Naive thymus-derived CD4-positive, alpha-beta T cell (primary cell): ENCODE data around the gene DCBLD1. TPM values are rescaled to one million over a fixed set of nuclear protein-coding genes. Genes with fewer than 3 reads are reported as not detected.
"Not testable (repeated sequence)": the region's sequence is repeated elsewhere in the genome, so short reads cannot be mapped to it uniquely, and the experiment has no call there.

Experiments
- ATAC-seq: fragments of 150-1000 bp; cut with Tn5 transposase; 2 replicates; pipeline ENCODE4 v1.10.0; 2021; ENCODE audit warnings: mild to moderate bottlenecking, moderate library complexity
- CTCF ChIA-PET: fragments of 350-600 bp; sonication (Branson Sonifier 250); formaldehyde crosslinking; loops from one replicate; lab custom pipeline; 2021; ENCODE audit warnings: antibody characterized with exemption; lab: Charles Lee
- POLR2A ChIA-PET: fragments of 350-600 bp; sonication (Branson Sonifier 250); formaldehyde crosslinking; loops from one replicate; lab custom pipeline; 2021; ENCODE audit warnings: antibody characterized with exemption, inconsistent platforms; lab: Charles Lee
- DNase-seq, 9 donors: peaks; one replicate each; pipeline versions ENCODE4 v3.0.0 to v3.0.0-alpha.2; 2020 to 2022; ENCODE audit warnings: mixed read lengths in 1 of 9
- H3K27ac ChIP-seq: one replicate; pipeline ENCODE4 v1.7.0; 2013; ENCODE audit warnings: mild to moderate bottlenecking, low read depth, low read length, moderate library complexity
- H3K27me3 ChIP-seq, 2 donors: one replicate each; pipeline ENCODE4 v1.7.0; 2013; ENCODE audit warnings: low read length in 2 of 2, mild to moderate bottlenecking in 2 of 2, moderate library complexity in 2 of 2; ENCODE audit not compliant: control insufficient read depth in 2 of 2, insufficient read depth in 2 of 2
- H3K36me3 ChIP-seq, 3 experiments: 1 replicate in 2 of 3; 2 replicates in 1 of 3; pipeline ENCODE4 v1.7.0; 2013; ENCODE audit warnings: low read length in 3 of 3, mild to moderate bottlenecking in 3 of 3, moderate library complexity in 1 of 3; ENCODE audit not compliant: insufficient read depth in 3 of 3, control insufficient read depth in 2 of 3
- H3K4me1 ChIP-seq, 2 donors: one replicate each; pipeline ENCODE4 v1.7.0; 2013; ENCODE audit warnings: low read length in 2 of 2, mild to moderate bottlenecking in 2 of 2, moderate library complexity in 1 of 2; ENCODE audit not compliant: control insufficient read depth in 2 of 2, insufficient read depth in 2 of 2
- H3K4me3 ChIP-seq: 2 replicates; pipeline ENCODE4 v1.7.0; 2013; ENCODE audit warnings: mild to moderate bottlenecking, low read length
- H3K9me3 ChIP-seq, 3 experiments: 1 replicate in 2 of 3; 2 replicates in 1 of 3; pipeline ENCODE4 v1.7.0; 2013; ENCODE audit warnings: low read length in 3 of 3; ENCODE audit not compliant: control insufficient read depth in 2 of 3
- H3K27ac Mint-ChIP-seq, 9 donors: one replicate each; pipeline ENCODE4 v1.8.0; 2020 to 2022; ENCODE audit warnings: mixed read lengths in 9 of 9, mild to moderate bottlenecking in 8 of 9, moderate library complexity in 5 of 9, inconsistent platforms in 2 of 9
- H3K27me3 Mint-ChIP-seq, 5 donors: one replicate each; pipeline ENCODE4 v1.8.0; 2021 to 2022; ENCODE audit warnings: mixed read lengths in 5 of 5, mild to moderate bottlenecking in 1 of 5
- H3K36me3 Mint-ChIP-seq, 5 donors: one replicate each; pipeline ENCODE4 v1.8.0; 2020 to 2022; ENCODE audit warnings: mixed read lengths in 5 of 5, mild to moderate bottlenecking in 3 of 5, inconsistent platforms in 1 of 5
- H3K4me1 Mint-ChIP-seq, 7 donors: one replicate each; pipeline ENCODE4 v1.8.0; 2020 to 2022; ENCODE audit warnings: mixed read lengths in 7 of 7, mild to moderate bottlenecking in 3 of 7, inconsistent platforms in 1 of 7
- H3K4me3 Mint-ChIP-seq, 10 donors: one replicate each; pipeline ENCODE4 v1.8.0; 2020 to 2022; ENCODE audit warnings: mild to moderate bottlenecking in 10 of 10, mixed read lengths in 10 of 10, moderate library complexity in 6 of 10, inconsistent platforms in 2 of 10
- H3K9me3 Mint-ChIP-seq, 11 donors: one replicate each; pipeline ENCODE4 v1.8.0; 2020 to 2022; ENCODE audit warnings: mixed read lengths in 11 of 11, mild to moderate bottlenecking in 4 of 11, inconsistent platforms in 1 of 11, moderate library complexity in 1 of 11
- intact Hi-C, 2 donors: fragments of 100-400 bp; cut with micrococcal nuclease; formaldehyde crosslinking; loops; one replicate each; pipeline ENCODE4 v1.15.1; 2023
- polyA plus RNA-seq, 2 donors: library from polyadenylated mRNA; unstranded; fragments of 300-500 nt; fragmentation: Illumina TruSeq; gene quantifications; one replicate each; pipeline ENCODE4 v1.2.3, GENCODE V29; 2021
- total RNA-seq, 6 experiments: library from RNA in 5 of 6; stranded (reverse) in 5 of 6; gene quantifications; 1 replicate in 5 of 6; 2 replicates in 1 of 6; pipeline ENCODE4 v1.2.3 and lab custom pipeline; 2021 to 2026

DCBLD1 gene
- total and polyA plus RNA-seq, 7 experiments from 2014 or later = 1.2 to 7.6 (median 4.4) TPM

GRCh38 chr6:117459204-117459944 lies 23.1 kb upstream of the DCBLD1 start:
- no peaks in the 10 kb centered on the region for H3K36me3 Mint-ChIP-seq
- no peak overlapping the region for H3K4me3 ChIP-seq
- peaks cover 0 to 38% (median 5%) of the 10 kb centered on the region in 5 donors for H3K27me3 Mint-ChIP-seq
- no peaks in the 10 kb centered on the region for H3K9me3 ChIP-seq
- no peak overlapping the region for H3K4me3 Mint-ChIP-seq
- ATAC-seq (no peak), DNase-seq (no peak)
- peaks cover 0 to 15% (median 0%) of the 10 kb centered on the region in 7 donors for H3K4me1 Mint-ChIP-seq
- intact Hi-C loops = no loop called here
- no peak overlapping the region for H3K27ac Mint-ChIP-seq
- H3K27ac ChIP-seq = no peak overlapping the region
- CTCF ChIA-PET = interaction anchor here (1.3 kb wide), 1 partner anchor 9 kb away, joined by 4 read pairs; no protein-coding TSS in a partner anchor
- H3K36me3 ChIP-seq = no peaks in the 10 kb centered on the region
- H3K4me1 ChIP-seq = no peaks in the 10 kb centered on the region
- H3K27me3 ChIP-seq = no peaks in the 10 kb centered on the region
- H3K9me3 Mint-ChIP-seq = no peaks in the 10 kb centered on the region
- POLR2A ChIA-PET = no interaction called here

GRCh38 chr6:117463762-117464665 lies 18.5 kb upstream of the DCBLD1 start:
- peak overlapping the region in 1 of 10 donors; percentile 21 for H3K4me3 Mint-ChIP-seq
- H3K27me3 ChIP-seq = no peaks in the 10 kb centered on the region

GRCh38 chr6:117464700-117465099 lies 17.8 kb upstream of the DCBLD1 start:
- intact Hi-C loops = no loop called here
- H3K27ac ChIP-seq = no peak overlapping the region
- H3K36me3 Mint-ChIP-seq = no peaks in the 10 kb centered on the region
- no peaks in the 10 kb centered on the region for H3K27me3 ChIP-seq
- no peaks in the 10 kb centered on the region for H3K9me3 ChIP-seq
- no peaks in the 10 kb centered on the region for H3K9me3 Mint-ChIP-seq
- H3K27me3 Mint-ChIP-seq = peaks cover 4 to 34% (median 5%) of the 10 kb centered on the region in 5 donors
- ChIA-PET POLR2A (interaction anchor here (0.8 kb wide), 1 partner anchor 17 kb away, joined by 3 read pairs; no protein-coding TSS in a partner anchor), CTCF (no interaction called here)
- no peak overlapping the region for H3K27ac Mint-ChIP-seq
- H3K4me1 Mint-ChIP-seq = peaks cover 0 to 22% (median 0%) of the 10 kb centered on the region in 7 donors
- DNase-seq = no peak
- H3K36me3 ChIP-seq = no peaks in the 10 kb centered on the region
- no peak overlapping the region for H3K4me3 Mint-ChIP-seq
- peaks cover 0 to 7% of the 10 kb centered on the region in 2 donors for H3K4me1 ChIP-seq
- no peak overlapping the region for H3K4me3 ChIP-seq
- no peak for ATAC-seq

More at GRCh38 chr6:117463762-117464665, 18.5 kb upstream of the DCBLD1 start:
- intact Hi-C loops = no loop called here
- H3K4me1 Mint-ChIP-seq = peaks cover 0 to 19% (median 0%) of the 10 kb centered on the region in 7 donors
- CTCF ChIA-PET = no interaction called here
- peaks cover 4 to 33% (median 5%) of the 10 kb centered on the region in 5 donors for H3K27me3 Mint-ChIP-seq
- POLR2A ChIA-PET = interaction anchor here (0.8 kb wide), 1 partner anchor 17 kb away, joined by 3 read pairs; no protein-coding TSS in a partner anchor
- ATAC-seq (no peak), DNase-seq (no peak)
- Histone ChIP-seq H3K27ac (no peak overlapping the region), H3K36me3 (no peaks in the 10 kb centered on the region), H3K9me3 (no peaks in the 10 kb centered on the region), H3K4me3 (no peak overlapping the region), H3K4me1 (peaks cover 0 to 4% of the 10 kb centered on the region in 2 donors)
- H3K9me3 Mint-ChIP-seq = no peaks in the 10 kb centered on the region
- H3K27ac Mint-ChIP-seq = peak overlapping the region in 2 of 9 donors; percentile 17 to 25
- H3K36me3 Mint-ChIP-seq = no peaks in the 10 kb centered on the region

- Histone ChIP-seq H3K36me3 (no peaks in the 10 kb centered on the region), H3K4me3 (no peak overlapping the region), H3K9me3 (no peaks in the 10 kb centered on the region), H3K27me3 (no peaks in the 10 kb centered on the region), H3K4me1 (peaks cover 0 to 7% of the 10 kb centered on the region in 2 donors), H3K27ac (no peak overlapping the region)
- intact Hi-C loops = no loop called here
- Mint-ChIP-seq H3K9me3 (no peaks in the 10 kb centered on the region), H3K27me3 (peaks cover 3 to 34% (median 5%) of the 10 kb centered on the region in 5 donors), H3K4me3 (no peak overlapping the region), H3K4me1 (peaks cover 0 to 23% (median 0%) of the 10 kb centered on the region in 7 donors), H3K27ac (peak overlapping the region in 1 of 9 donors; percentile 66), H3K36me3 (no peaks in the 10 kb centered on the region)
- ChIA-PET CTCF (no interaction called here), POLR2A (no interaction called here)
- ATAC-seq (no peak), DNase-seq (no peak)
Observed at GRCh38 chr6:117465691-117466090, 16.8 kb upstream of the DCBLD1 start.

GRCh38 chr6:117467876-117468275 lies 14.6 kb upstream of the DCBLD1 start:
- no peaks in the 10 kb centered on the region for H3K9me3 Mint-ChIP-seq
- intact Hi-C loops = no loop called here
- DNase-seq (no peak), ATAC-seq (no peak)
- Histone ChIP-seq H3K4me3 (no peak overlapping the region), H3K27me3 (no peaks in the 10 kb centered on the region), H3K36me3 (no peaks in the 10 kb centered on the region), H3K4me1 (peaks cover 0 to 7% of the 10 kb centered on the region in 2 donors), H3K9me3 (no peaks in the 10 kb centered on the region), H3K27ac (no peak overlapping the region)
- H3K4me3 Mint-ChIP-seq = no peak overlapping the region
- POLR2A ChIA-PET = no interaction called here
- CTCF ChIA-PET = interaction anchor here (0.6 kb wide), 1 partner anchor 87 kb away, joined by 3 read pairs; no protein-coding TSS in a partner anchor
- peaks cover 7 to 38% (median 15%) of the 10 kb centered on the region in 5 donors for H3K27me3 Mint-ChIP-seq
- no peaks in the 10 kb centered on the region for H3K36me3 Mint-ChIP-seq
- no peak overlapping the region for H3K27ac Mint-ChIP-seq
- peaks cover 0 to 21% (median 0%) of the 10 kb centered on the region in 7 donors for H3K4me1 Mint-ChIP-seq

GRCh38 chr6:117468527-117468926 lies 13.9 kb upstream of the DCBLD1 start:
- CTCF ChIA-PET, H3K9me3 ChIP-seq, ATAC-seq, H3K4me3 Mint-ChIP-seq, H3K9me3 Mint-ChIP-seq, DNase-seq, H3K36me3 Mint-ChIP-seq, H3K36me3 ChIP-seq, H3K27ac Mint-ChIP-seq, H3K4me3 ChIP-seq, H3K27ac ChIP-seq, H3K27me3 ChIP-seq, H3K4me1 ChIP-seq, intact Hi-C loops, POLR2A ChIA-PET: not testable (repeated sequence)
- Mint-ChIP-seq H3K27me3 (peaks cover 11 to 42% (median 15%) of the 10 kb centered on the region in 5 donors), H3K4me1 (peaks cover 0 to 19% (median 0%) of the 10 kb centered on the region in 7 donors)
